ENCODE results near the gene PDP2. TPM values are rescaled to one million over a fixed set of nuclear protein-coding genes. Genes with fewer than 3 reads are reported as not detected.

Gene PDP2
- total and polyA plus RNA-seq, 2 donors from 2014 or later = 5.1 to 9.2 TPM

GRCh38 chr16:66849021-66849420 is 31.3 kb upstream of the PDP2 start:
- no peak for DNase-seq

DNA sequence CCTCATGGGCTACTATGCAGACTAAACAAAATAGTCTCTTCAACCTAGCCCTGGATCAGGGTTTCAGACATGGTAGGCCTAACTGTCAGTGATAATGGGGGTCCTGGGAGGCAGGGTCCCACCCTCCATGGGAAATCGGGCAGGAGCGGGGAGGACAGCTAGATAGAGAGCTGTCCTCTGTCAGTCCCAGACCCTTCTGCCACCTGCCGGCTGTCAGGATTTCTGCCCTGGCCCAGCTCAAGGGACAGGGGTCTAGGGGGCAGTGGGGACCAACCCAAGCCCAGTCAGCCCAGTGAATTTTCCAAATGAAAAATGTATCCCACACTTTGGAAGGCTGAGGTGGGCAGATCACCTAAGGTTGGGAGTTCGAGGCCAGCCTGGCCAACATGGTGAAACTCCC is 30.8 kb upstream of the PDP2 start:
- Histone ChIP-seq H3K9ac (ENCODE audit: low read length in 3 of 3) (no peak overlapping the region), H3K4me1 (ENCODE audit: control insufficient read depth in 2 of 3, insufficient read depth in 2 of 3, low read depth in 1 of 3, low read length in 3 of 3) (peaks cover 0 to 5% (median 0%) of the 10 kb centered on the region in 3 donors), H3K4me3 (ENCODE audit: low read length in 3 of 3) (no peak overlapping the region), H3K27ac (ENCODE audit: low read depth in 2 of 2, low read length in 2 of 2) (no peak overlapping the region), H3K36me3 (ENCODE audit: control insufficient read depth in 2 of 3, insufficient read depth in 3 of 3, low read length in 3 of 3) (no peaks in the 10 kb centered on the region), H3K27me3 (ENCODE audit: control insufficient read depth, insufficient read depth, low read length) (peaks cover 5% of the 10 kb centered on the region), H3K9me3 (ENCODE audit: control insufficient read depth in 2 of 3, insufficient read depth in 1 of 3, low read length in 3 of 3) (no peaks in the 10 kb centered on the region)
- intact Hi-C loops (cut with DNase I) = no loop called here
- FAIRE-seq = no peak
- TF ChIP-seq CTCF (IDR thresholded peaks at IDR 0.05; ENCODE audit: borderline replicate concordance, extremely low read depth, insufficient read depth) = no peak
- DNase-seq = no peak

More at GRCh38 chr16:66849021-66849420, 31.3 kb upstream of the PDP2 start:
- H3K9me3 ChIP-seq (ENCODE audit: control insufficient read depth in 2 of 3, insufficient read depth in 1 of 3, low read length in 3 of 3) = no peaks in the 10 kb centered on the region
- FAIRE-seq = no peak
- H3K4me3 ChIP-seq (ENCODE audit: low read length in 3 of 3) = no peak overlapping the region
- peaks cover 5% of the 10 kb centered on the region for H3K27me3 ChIP-seq (ENCODE audit: control insufficient read depth, insufficient read depth, low read length)
- H3K4me1 ChIP-seq (ENCODE audit: control insufficient read depth in 2 of 3, insufficient read depth in 2 of 3, low read depth in 1 of 3, low read length in 3 of 3) = peaks cover 0 to 6% (median 0%) of the 10 kb centered on the region in 3 donors
- H3K36me3 ChIP-seq (ENCODE audit: control insufficient read depth in 2 of 3, insufficient read depth in 3 of 3, low read length in 3 of 3) = no peaks in the 10 kb centered on the region
- H3K27ac ChIP-seq (ENCODE audit: low read depth in 2 of 2, low read length in 2 of 2) = no peak overlapping the region
- no peak overlapping the region for H3K9ac ChIP-seq (ENCODE audit: low read length in 3 of 3)
- intact Hi-C loops (cut with DNase I) = no loop called here
- no peak for TF ChIP-seq CTCF (IDR thresholded peaks at IDR 0.05; ENCODE audit: borderline replicate concordance, extremely low read depth, insufficient read depth)

- Histone ChIP-seq H3K9me3 (ENCODE audit: control insufficient read depth in 2 of 3, insufficient read depth in 1 of 3, low read length in 3 of 3) (no peaks in the 10 kb centered on the region), H3K4me1 (ENCODE audit: control insufficient read depth in 2 of 3, insufficient read depth in 2 of 3, low read depth in 1 of 3, low read length in 3 of 3) (no peaks in the 10 kb centered on the region), H3K4me3 (ENCODE audit: low read length in 3 of 3) (no peak overlapping the region), H3K9ac (ENCODE audit: low read length in 3 of 3) (no peak overlapping the region), H3K27me3 (ENCODE audit: control insufficient read depth, insufficient read depth, low read length) (peaks cover 3% of the 10 kb centered on the region), H3K27ac (ENCODE audit: low read depth in 2 of 2, low read length in 2 of 2) (no peak overlapping the region), H3K36me3 (ENCODE audit: control insufficient read depth in 2 of 3, insufficient read depth in 3 of 3, low read length in 3 of 3) (no peaks in the 10 kb centered on the region)
- no peak for TF ChIP-seq CTCF (IDR thresholded peaks at IDR 0.05; ENCODE audit: borderline replicate concordance, extremely low read depth, insufficient read depth)
- intact Hi-C loops (cut with DNase I) = no loop called here
- FAIRE-seq (no peak), DNase-seq (no peak)
Measured at GRCh38 chr16:66850115-66850815, 30.1 kb upstream of the PDP2 start.

Data from kidney (tissue), 14 donors.